HUDEP-2 (cell line): ENCODE results near the gene ICOSLG.
"Not testable (repeated sequence)": the region's sequence is repeated elsewhere in the genome, so short reads cannot be mapped to it uniquely, and the experiment has no call there.

Source experiments
- DNase-seq, 76 experiments: peaks; one replicate each; lab custom pipeline; 2025; ENCODE audit not compliant: unreplicated experiment in 76 of 76; lab: John Stamatoyannopoulos, UW

The ICOSLG gene

DNA sequence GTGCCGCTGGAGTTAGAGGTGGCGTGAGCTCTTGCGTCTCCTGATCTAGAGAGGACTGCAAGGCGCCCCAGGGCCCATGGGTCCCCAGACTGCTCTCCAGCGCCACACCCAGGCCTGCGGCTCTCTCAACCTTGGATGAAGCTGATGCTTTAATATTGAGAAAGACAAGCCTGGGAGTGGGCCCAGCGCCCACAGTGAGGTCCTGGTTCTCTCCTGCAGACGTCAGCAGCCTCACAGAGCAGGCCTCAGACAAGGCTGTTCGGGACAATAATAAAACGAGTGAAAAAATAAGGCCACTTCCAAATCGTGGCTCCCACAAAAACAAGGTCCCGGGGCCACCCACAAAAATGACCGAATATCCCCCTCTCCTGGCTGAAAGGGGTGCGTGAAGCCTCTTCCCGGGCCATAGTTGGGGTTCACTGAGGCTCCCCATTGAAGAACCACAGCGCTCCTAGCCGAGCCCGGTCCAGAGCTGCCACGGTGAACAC, 27.0 kb upstream of the ICOSLG start:
- peak in 1 of 76 experiments; percentile 4 for DNase-seq

DNA sequence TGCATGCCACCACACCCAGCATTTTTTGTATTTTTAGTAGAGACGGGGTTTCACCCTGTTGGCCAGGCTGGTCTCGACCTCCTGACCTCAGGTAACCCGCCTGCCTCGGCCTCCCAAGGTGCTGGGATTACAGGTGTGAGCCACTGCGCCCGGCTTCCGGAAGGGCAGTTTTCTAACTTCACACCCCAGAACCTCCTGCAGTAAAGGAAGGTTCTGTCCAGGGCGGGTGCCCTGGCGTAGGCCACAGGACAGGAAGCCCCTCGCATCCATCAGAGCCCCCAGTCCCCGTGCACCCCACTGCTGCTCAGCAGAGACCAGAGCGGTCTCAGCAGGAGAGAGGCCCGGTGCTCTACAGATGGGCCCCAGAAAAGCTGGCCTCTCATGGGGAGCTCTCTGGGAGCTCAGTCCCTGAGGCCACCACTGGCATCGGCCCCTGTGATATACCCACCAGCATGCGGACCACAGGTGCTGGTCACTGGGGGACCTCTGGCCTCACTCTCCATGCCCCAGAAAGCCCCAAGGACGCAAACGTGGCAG, 25.1 kb upstream of the ICOSLG start:
- DNase-seq: no peak

DNA sequence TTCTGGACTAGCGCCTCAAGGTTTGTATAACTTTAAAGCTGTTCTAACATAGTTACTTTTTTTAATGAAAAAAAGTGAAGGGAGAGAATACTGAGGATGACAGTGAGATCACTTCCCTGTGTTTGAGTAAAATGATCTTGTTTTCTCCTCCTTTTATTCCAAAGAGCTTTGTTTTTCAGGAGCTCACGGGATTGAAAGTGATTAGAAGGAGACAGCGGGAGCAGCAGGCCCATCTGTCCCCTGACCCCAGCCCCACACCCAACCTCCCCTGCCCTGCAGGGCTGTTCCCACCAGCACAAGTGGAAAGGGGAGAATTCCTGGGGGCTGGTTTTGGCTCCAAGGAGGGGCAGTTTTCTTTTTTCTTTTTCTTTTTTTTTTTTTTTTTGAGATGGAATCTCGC, 23.0 kb upstream of the ICOSLG start:
- DNase-seq: no peak

DNA sequence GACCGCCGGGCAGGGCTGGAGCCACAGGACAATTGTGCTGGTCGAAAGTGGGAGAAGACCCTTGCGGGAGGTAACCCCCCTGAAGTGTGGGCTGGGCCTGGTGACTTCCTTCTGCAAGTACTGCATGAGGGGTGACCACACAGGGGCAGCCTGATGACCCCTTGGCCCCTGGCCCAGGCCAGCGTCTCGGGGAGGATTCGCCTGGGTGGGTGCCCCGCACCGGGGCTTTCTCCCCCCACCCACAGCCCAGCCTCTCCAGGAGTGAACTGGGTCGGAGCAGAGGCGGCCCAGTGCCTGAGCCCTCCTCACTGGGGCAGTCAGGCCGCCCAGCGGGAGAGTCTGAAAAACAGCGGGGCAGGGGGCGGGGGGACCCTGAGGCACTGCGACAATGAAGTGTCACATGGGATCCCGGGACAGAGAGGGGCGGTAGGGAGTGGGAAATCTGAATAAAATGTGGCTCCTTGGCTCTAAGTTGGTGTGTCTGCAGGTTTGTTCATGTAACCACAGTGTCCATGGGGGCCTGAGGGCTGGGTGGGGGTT, 22.5 kb upstream of the ICOSLG start:
- no peak for DNase-seq

DNA sequence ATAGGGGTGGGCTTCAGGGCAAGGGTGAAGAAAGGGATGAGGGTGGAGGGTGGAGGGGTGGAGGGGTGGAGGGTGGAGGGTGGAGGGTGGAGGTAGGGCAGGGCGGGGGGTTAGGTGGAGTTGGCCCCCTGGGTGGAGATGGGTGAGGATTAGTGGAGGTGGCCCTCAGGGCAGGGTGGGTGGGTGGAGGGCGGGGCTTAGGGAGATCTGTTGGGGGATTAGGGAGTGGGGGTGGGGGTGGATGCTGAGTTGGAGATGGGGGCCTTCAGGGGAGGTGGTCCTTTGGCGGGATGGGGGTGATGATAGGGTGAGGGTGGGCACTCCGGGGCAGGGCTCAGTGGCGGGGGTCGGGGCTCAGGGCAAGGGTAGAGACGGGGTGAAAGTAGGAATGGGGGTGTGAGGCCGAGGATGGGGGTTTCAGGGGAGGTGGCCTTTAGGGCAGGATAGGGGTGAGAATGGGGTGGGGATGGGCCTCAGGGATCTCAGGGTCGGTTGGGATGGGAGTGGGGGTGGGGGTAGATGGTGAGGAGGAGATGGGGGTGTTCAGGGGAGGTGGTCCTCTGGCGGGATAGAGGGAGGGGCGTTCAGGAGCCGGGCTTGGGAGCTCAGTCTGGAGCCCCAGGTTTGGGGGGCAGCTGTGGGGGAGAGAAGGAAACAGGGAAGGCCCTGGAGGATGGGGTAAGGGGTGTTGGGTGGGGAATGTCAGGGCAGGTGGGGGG, 21.8 kb upstream of the ICOSLG start:
- no peak for DNase-seq

DNA sequence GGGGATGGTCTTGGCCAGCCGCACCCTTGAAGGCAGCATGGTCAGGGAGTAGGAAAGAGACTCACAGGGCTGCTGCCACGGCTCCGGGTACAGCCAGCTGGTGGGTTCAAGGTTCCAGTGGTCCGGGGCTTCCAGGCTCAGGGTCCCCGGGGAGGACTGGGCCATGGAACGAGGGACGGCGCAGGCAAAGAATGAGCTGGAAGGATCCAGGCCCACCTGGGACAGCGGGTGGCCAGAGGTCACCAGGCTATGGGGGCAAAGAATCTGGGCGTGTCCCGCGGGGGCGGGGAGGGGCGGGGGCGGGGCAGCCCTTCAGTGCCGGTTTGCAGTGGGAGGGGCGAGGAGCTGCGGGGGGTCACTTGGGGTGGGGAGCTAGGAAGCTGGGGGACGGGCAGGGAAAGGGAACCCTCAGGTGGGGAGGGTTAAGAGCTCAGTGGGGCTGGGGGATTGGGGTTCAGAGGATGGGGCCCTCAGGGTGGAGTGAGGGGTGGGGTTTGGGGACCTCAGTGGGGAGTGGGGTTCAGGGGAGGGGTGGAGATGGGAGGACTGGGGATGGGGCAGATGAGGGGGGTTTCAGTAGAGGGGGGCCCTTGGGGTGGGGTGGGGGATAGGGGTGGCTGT, 21.0 kb upstream of the ICOSLG start, which contains the start of gene DNMT3L:
TSS of gene DNMT3L (minus strand) at position 223 of the 621 bp plus-strand sequence. CDS start 638 bp downstream, outside the sequence.
- DNase-seq: no peak

DNA sequence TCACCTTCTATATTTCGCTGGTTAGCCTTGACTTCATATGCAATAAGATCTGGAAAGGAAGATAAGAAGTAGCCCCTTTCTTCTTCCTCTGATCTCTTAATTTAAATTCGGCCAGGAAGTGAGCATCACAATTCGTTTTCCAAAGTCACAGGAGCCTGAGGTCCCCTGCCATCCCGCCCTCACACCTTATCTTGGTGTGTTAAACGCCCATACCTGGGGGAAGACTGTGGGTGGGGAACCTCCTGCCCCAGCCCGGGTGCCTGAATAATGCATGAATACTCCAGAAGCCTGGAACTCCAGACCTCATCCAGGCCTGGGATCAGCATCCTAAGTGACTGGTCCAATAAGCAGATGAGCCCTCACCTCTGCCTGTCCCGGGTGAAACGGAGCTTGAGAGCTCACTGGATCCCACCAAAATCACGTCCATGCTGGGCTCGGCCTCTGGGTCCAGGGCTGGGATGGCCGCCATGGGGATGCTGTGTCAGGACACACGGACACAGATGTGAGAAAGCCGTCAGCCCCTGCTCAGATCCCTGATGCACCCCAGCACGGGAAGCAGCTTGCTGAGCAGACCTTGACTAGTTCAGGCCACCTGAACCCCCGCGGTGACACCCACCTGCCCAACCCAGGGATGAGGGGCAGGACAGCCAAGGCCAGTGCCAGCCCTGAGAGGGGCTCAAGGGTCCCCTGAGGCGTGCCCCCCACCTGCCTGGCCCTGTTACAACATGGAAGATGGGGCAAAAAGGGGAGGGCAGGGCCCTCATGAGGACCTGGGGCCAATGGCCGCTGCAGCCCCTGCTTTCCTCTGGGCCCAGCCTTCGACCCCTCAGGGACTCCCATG, 20.3 kb upstream of the ICOSLG start:
- DNase-seq: no peak

DNA sequence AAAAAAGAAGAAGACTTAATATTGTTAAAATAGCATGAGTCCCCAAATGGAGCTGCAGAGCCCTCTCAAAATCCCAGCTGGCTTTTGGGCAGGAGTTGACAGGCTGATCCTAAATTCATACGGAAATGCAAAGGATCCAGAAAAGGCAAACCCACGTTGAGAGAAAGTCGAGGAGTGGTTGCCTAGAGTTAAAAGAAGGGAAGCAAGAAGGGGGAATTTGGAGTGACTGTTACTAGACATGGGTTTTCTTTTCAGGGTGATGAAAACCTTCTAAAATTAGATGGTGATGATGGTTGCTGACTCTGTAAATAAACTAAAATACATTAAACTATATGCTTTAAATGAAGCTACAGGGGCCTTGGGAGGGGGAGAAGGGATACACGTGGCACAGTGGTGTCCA, 19.3 kb upstream of the ICOSLG start:
- no peak for DNase-seq

DNA sequence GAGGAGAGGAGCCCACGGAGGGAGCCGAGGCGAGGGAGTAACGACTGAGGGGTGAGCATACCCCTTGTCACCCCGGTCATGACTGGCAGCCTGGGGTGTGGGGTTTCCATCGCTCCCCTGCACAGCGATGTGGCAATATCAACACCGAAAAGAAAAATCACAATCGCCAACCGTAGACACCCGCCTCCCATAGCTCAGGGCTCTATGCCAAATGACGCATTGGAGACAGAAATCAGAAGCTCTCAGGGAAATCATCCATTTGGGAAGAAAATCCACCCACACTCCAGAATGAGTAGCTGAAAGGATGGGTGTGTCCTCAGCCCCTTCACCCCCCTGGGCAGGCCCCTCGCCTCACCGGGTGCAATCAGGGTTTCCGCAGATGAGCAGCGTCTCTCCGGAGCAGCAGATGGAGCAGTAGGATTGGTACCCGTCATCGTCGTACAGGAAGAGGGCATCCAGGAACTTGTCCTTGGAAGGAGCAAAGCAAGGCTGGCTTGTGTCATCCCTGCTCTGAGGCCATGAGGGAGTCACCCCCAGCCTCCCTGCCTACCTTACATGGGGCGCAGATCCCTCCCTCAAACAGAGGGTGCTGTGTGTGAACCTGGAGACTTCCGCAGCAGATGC, 18.5 kb upstream of the ICOSLG start:
- no peak for DNase-seq

DNA sequence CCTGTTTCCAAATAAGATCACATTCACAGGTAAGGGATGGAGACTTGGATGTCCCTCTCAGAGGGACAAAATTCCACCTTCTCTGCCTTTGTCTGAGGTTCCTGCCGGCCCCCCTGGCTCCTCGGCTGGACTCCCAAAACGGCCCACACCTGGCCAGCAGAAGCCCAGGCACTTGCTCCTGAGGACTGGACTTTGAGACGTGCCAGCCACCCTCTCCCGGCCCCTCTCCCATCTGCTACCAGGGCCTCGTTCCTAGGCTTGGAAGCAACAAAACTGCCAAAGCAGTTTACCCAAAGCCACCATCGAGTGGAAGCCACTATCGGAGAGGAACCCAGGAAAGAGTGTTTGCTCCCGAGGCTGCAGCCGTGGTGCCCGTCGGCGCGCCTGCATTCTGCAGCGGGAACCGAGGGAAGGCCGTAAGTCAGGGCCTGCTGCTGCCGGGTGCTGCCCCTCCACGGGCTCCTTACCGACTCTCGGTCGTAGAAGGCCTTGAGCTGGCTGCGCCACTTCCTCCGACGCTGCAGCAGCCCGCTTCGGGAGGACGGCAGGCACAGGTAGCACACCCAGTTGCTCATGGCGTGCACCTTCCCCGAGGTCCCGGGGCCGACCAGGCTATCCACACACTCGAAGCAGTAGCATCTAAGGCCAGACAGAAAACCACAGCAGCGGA, 17.4 kb upstream of the ICOSLG start:
- DNase-seq: no peak

DNA sequence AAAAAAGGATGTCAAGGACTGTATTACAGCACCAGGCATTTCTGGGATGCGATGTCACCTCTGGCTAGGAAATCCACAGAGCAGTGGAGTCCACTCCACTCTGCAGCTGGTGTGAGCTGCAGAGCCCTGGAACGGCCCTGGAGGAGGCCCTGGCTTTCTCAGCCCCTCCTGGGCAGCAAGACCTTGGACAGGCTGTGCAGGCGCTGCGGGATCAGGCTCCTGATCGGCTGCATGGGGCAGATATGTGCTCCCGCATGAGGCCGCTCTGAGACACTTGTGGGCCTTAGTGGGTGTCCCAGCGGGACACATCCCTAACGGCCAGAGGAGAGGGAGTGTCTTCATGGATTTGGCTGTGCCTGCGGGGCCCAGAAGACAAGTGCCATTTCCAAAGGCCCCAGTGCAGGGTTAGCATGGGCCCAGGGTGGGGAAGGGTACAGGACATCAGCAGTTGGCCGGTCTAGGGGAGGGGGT, 14.8 kb upstream of the ICOSLG start:
- no peak for DNase-seq

DNA sequence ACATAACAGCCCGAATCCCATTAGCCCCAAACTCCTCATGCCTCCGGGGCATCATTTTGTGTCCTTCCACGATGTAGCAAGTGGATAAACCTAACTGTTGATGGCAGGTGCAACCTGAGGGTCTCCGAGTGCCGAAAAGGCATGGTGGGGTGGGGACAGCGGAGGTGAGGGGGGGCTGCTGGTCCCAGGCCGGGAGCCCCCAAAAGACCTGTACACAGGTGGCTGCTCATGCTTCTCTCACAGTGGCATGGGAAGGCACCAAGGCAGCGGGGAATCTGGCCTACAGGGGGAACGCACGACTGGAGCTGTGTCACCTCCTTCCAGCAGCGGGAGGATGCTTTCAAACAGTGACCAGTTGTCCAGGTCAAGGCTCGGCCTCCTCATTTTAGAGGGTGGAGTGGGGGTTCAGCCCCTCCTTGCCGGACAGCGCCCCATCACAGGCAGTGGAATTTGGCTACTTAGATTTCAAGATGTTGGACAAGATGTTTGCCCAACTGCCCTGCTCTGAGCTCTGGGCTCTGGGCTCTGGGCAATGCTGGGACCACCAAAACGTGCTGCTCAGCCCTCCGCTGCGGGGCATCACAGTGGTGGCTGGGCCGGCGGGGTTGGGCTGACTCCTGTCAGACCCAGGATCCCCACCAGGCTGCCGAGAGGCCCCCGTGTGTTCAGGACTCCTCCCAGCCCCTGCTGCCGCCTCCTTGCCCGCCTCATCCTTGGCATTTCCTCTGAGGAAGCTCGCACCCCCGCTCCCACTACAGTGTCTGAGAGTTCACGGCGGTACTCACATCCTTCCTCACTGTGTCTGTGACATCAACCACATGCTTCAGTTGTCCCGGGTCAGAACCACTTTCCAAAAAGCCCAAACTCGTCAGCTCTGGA, 13.3 kb upstream of the ICOSLG start:
- DNase-seq: no peak

DNA sequence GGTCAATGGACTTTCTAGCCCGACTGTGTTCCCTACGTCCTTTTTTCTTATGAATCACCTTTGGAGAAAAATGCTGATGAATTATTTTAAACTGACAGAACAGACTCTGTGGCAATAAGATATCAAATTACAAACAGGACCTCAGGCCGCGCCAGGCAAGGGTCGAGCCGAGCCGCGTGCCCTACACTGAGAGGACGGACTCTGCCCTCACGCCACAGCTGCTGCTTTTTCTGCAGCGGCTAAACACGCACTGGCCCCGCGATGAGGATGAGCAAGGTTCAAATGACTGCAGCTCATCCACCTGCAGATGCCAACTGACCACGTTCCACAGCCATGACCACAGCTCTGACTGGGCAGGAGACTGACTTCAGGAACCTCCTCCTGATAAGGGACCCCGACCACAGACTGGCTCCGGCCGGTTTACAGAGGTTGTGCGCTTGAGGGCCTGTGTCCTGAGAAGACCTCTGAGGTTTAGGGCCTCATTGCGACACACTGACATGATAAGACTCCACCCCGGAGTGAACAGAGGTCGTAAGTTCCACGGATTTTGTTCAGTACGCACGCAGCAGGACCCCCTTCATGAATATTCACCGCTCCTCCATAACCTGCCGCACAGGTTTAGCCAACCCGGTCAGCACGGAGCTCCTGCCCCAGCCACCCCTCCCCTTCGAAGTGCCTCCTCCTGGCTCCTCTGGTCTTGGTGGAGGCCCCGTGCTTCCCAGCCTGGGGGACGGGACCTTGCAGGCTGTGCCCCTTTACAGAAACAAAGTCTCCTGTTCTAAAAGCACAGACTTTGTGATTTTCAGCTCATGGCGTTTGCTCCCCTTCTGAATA, 8.7 kb upstream of the ICOSLG start:
- not testable (repeated sequence) for DNase-seq

DNA sequence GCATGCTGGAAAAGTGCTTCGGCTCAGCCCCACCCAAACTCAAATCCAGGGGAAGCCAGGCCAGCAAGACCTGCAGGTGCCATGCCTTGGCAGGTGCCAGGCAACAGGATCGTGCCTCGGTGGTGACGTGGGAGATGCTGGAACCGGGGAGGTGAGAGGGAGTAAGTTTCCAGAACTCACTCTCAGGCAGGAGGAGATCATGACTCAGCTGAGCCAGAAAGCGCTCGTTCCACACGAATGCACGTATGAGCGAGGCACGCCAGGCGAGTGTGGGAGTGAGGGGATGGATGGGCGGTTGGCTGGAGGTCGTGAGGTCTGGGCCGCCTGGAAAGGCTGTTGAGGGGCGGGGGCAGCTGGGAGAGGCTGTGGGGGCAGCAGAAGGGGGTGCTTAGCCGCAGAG, 7.2 kb upstream of the ICOSLG start:
- DNase-seq: not testable (repeated sequence)

DNA sequence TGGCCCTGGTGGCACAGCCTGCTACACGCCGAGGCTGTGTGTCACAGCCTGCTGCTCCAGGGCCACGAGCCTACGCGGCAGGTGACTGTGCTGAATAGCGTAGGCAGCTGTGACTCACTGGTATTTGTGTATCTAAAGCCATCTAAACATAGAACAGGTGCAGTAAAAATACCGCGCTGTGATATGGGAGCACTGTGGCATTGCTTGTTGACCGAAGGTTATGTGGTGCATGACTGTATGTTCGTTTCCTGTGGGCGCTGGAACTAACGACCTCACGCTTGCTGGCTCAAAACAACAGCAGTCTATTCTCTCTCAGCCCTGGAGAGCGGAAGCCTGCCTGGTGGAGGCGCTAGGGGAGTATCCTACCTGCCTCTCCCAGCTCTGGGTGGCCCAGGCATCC, 3.2 kb upstream of the ICOSLG start:
- DNase-seq: not testable (repeated sequence)

DNA sequence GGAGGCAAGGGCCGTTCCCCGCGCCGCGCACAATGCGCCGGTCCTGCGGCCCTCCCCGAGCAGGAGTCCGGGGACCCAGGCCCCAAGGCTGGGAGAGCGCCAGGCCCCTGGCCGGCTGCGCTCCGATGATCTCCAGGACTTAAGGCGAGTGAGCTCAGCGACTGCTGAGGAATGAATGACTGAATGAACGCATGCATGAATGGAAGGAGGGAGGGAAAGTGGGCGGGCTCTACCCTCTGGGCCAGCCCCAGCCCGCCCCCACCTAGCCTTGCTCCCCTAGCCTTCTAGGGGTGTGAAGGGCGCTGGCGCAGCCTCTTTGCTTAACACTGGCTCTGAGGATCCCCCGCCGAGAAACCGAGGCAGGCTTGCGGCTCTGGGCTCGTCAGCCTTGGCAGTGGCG, 538 bp upstream of the ICOSLG start:
- not testable (repeated sequence) for DNase-seq

DNA sequence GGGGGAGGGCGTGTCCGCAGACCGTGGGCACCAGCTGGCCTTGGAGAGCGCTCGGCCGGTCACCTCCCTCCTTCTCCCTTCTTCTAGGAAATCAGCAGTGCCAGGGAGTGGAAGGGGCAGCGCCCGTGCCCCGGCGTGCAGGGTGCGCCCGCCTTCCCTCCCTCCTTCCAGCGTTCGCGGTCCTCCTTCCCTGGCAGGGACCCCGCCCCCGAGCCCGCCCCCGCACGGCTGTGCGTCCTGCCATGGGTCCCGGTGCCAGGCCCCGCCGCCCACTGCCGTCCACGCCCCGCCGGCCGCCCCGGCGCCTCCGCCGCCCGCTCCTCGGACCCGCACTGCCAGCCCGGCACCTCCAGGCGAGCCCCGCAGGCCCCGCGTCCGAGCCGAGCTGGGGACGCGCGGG, 390 bp downstream of the ICOSLG start:
- DNase-seq: not testable (repeated sequence)

DNA sequence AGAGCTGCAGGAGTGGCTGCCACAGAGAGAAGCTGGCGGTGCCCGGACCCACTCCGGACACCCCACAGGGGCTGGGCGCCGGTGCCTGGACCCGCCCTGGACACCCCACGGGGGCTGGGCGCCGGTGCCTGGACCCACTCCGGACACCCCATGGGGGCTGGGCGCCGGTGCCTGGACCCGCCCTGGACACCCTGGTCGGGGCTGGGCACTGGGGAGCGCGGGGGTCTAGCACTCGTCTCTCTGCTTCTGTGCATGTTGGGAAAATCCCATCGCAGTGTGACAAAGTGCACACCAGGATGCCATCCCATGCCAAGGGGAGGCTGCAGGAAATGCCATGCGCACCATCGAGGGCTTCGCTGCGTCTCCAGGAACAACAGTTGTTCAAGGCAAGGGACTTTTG, 11.2 kb downstream of the ICOSLG start:
- not testable (repeated sequence) for DNase-seq
